GM19351 (cell line): ENCODE measurements around the gene C20orf202.
"Not testable (repeated sequence)": the region's sequence is repeated elsewhere in the genome, so short reads cannot be mapped to it uniquely, and the experiment has no call there.

Experiments used
- ATAC-seq: cut with Tn5 transposase; IDR thresholded peaks from one replicate; pipeline ENCODE4 v1.9.1; 2021; ENCODE audit warnings: mild to moderate bottlenecking, moderate library complexity; ENCODE audit not compliant: unreplicated experiment

Gene C20orf202

GRCh38 chr20:1242530-1242929 lies 39.3 kb downstream of the C20orf202 start:
- ATAC-seq: no peak

- no peak for ATAC-seq
Observed at GRCh38 chr20:1245578-1245977, 42.3 kb downstream of the C20orf202 start.

- no peak for ATAC-seq
Observed at GRCh38 chr20:1247689-1248088, 44.4 kb downstream of the C20orf202 start.

- ATAC-seq: not testable (repeated sequence)
Observed at GRCh38 chr20:1250282-1250681, 47.0 kb downstream of the C20orf202 start.

GRCh38 chr20:1252416-1252815 lies 49.2 kb downstream of the C20orf202 start:
- no peak for ATAC-seq

- ATAC-seq: no peak
Observed at GRCh38 chr20:1254254-1254653, 51.0 kb downstream of the C20orf202 start.

- ATAC-seq: no peak
Observed at GRCh38 chr20:1255675-1256074, 52.4 kb downstream of the C20orf202 start.
